ENCODE results near the gene TMEM178B. TPM values are rescaled to one million over a fixed set of nuclear protein-coding genes. Genes with fewer than 3 reads are reported as not detected.

TMEM178B gene
- total and polyA plus RNA-seq, 2 experiments from 2014 or later: 0.39 to 0.46 TPM

DNA sequence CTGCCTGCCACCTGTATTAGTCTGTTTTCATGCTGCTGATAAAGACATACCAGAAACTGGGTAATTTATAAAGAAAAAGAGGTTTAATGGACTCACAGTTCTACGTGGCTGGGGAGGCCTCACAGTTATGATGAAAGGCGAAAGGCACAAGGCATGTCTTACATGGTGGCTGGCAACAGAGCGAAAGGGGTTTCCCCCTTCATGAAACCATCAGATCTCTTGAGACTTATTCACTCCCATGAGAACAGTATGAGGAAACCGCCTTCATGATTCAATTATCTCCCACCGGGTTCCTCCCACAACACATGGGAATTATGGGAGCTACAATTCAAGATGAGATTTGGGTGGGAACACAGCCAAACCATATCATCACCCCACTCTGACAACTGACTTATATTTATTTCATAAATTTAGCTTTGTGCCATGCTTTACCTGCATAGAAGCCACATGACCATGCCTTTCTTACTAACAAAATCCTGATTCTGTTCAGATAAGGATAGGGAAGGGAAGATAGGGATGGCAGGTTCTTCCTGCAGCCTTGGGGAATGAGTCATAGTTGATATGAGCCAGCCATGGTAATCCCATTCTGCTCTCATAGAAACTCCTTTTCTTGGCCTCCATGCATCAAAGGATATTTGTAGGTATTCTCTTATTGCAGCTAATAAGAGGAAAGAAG is 286.0 kb downstream of the TMEM178B start:
- no peak overlapping the region for H3K4me3 ChIP-seq
- no peaks in the 10 kb centered on the region for H3K36me3 ChIP-seq
- peak in 1 of 2 donors; percentile 50 for DNase-seq (ENCODE audit: low read depth in 1 of 2, low spot score in 1 of 2)
- no peaks in the 10 kb centered on the region for H3K27me3 ChIP-seq
- H3K9me3 ChIP-seq (ENCODE audit: low read depth): no peaks in the 10 kb centered on the region
- H3K27ac ChIP-seq: no peak overlapping the region
- peaks cover 16% of the 10 kb centered on the region for H3K4me1 ChIP-seq (ENCODE audit: low read depth)
- no peak for TF ChIP-seq CTCF (IDR thresholded peaks at IDR 0.05; ENCODE audit: low read depth, low read length)

DNA sequence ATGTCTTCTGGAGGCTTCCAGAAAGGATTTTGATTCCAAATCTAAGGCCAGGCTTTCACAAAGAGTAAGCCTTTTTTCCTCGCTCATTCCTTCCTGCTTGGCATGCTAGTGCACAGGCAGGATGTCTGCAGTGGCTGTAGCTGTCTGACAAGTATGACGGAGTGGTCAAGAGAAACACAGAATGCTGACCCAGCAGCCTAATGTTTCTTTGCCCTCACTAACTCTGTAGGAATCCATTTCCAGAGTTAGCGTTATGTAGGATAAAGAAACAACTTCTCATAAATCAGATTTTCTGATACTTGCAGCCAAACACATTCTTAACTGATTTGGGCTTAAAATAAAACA is 286.5 kb downstream of the TMEM178B start:
- no peak for TF ChIP-seq CTCF (IDR thresholded peaks at IDR 0.05; ENCODE audit: low read depth, low read length)
- DNase-seq (ENCODE audit: low read depth in 1 of 2, low spot score in 1 of 2): no peak
- Histone ChIP-seq H3K27ac (no peak overlapping the region), H3K4me3 (no peak overlapping the region), H3K4me1 (ENCODE audit: low read depth) (peaks cover 16% of the 10 kb centered on the region), H3K27me3 (no peaks in the 10 kb centered on the region), H3K9me3 (ENCODE audit: low read depth) (no peaks in the 10 kb centered on the region), H3K36me3 (no peaks in the 10 kb centered on the region)

- H3K4me3 ChIP-seq: no peak overlapping the region
- no peaks in the 10 kb centered on the region for H3K27me3 ChIP-seq
- peaks cover 17% of the 10 kb centered on the region for H3K4me1 ChIP-seq (ENCODE audit: low read depth)
- no peak overlapping the region for H3K27ac ChIP-seq
- H3K9me3 ChIP-seq (ENCODE audit: low read depth): no peaks in the 10 kb centered on the region
- TF ChIP-seq CTCF (IDR thresholded peaks at IDR 0.05; ENCODE audit: low read depth, low read length): no peak
- no peaks in the 10 kb centered on the region for H3K36me3 ChIP-seq
- no peak for DNase-seq (ENCODE audit: low read depth in 1 of 2, low spot score in 1 of 2)
Measured at GRCh38 chr7:141360803-141361202, 286.9 kb downstream of the TMEM178B start.

- no peak for DNase-seq (ENCODE audit: low read depth in 1 of 2, low spot score in 1 of 2)
- H3K4me3 ChIP-seq: no peak overlapping the region
- no peak overlapping the region for H3K27ac ChIP-seq
- H3K27me3 ChIP-seq: no peaks in the 10 kb centered on the region
- H3K4me1 ChIP-seq (ENCODE audit: low read depth): peaks cover 24% of the 10 kb centered on the region
- no peaks in the 10 kb centered on the region for H3K9me3 ChIP-seq (ENCODE audit: low read depth)
- TF ChIP-seq CTCF (IDR thresholded peaks at IDR 0.05; ENCODE audit: low read depth, low read length): no peak
- H3K36me3 ChIP-seq: no peaks in the 10 kb centered on the region
Measured at GRCh38 chr7:141361479-141361878, 287.6 kb downstream of the TMEM178B start.

- H3K27ac ChIP-seq: peak overlapping the region; percentile 7
- TF ChIP-seq CTCF (IDR thresholded peaks at IDR 0.05; ENCODE audit: low read depth, low read length): no peak
- no peak overlapping the region for H3K4me3 ChIP-seq
- H3K36me3 ChIP-seq: no peaks in the 10 kb centered on the region
- DNase-seq (ENCODE audit: low read depth in 1 of 2, low spot score in 1 of 2): no peak
- H3K9me3 ChIP-seq (ENCODE audit: low read depth): no peaks in the 10 kb centered on the region
- peaks cover 27% of the 10 kb centered on the region for H3K4me1 ChIP-seq (ENCODE audit: low read depth)
- no peaks in the 10 kb centered on the region for H3K27me3 ChIP-seq
Measured at GRCh38 chr7:141361960-141362359, 288.1 kb downstream of the TMEM178B start.

All from cardiac muscle cell (in vitro differentiated cells and primary cell).